Keratinocyte (primary cell): ENCODE data around the gene DIS3.

Experiments used
- EZH2 ChIP-seq: IDR thresholded peaks from one replicate; pipeline ENCODE4 v1.6.1; 2012; ENCODE audit warnings: inconsistent platforms, mild to moderate bottlenecking, low read length, moderate library complexity
- TF ChIP-seq, protein P1 (sequence below), 3 experiments: IDR thresholded peaks in 1 of 3; conservative IDR thresholded peaks in 1 of 3; optimal IDR thresholded peaks in 1 of 3; 2 replicates in 2 of 3; 3 replicates in 1 of 3; pipeline versions ENCODE3 to v1.5.1; 2011; ENCODE audit warnings: low read length in 3 of 3, mild to moderate bottlenecking in 3 of 3, moderate library complexity in 2 of 3, control low read depth in 1 of 3, inconsistent platforms in 1 of 3; ENCODE audit not compliant: insufficient read depth in 2 of 3; ENCODE audit errors: extremely low read depth in 1 of 3

DNA sequence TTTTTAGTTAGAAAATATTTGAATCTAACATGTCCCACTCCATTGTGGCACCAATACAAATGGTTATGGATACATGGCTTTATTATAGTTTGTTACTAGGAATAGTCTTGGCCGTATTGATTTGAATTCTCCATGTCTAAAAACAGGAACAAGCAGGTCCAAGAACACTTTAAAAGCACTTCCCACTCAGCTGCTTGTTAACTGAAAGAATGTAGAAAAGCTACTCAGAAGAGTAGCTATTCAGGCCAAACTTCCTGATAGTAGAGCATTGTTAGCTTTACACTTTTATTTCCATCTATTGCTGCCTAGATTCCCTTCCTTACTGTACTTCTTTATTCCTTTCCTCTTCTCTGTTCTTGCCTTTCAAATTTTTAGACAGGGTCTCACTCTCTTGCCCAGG, 7.1 kb upstream of the DIS3 start:
- TF ChIP-seq, protein P1, sequence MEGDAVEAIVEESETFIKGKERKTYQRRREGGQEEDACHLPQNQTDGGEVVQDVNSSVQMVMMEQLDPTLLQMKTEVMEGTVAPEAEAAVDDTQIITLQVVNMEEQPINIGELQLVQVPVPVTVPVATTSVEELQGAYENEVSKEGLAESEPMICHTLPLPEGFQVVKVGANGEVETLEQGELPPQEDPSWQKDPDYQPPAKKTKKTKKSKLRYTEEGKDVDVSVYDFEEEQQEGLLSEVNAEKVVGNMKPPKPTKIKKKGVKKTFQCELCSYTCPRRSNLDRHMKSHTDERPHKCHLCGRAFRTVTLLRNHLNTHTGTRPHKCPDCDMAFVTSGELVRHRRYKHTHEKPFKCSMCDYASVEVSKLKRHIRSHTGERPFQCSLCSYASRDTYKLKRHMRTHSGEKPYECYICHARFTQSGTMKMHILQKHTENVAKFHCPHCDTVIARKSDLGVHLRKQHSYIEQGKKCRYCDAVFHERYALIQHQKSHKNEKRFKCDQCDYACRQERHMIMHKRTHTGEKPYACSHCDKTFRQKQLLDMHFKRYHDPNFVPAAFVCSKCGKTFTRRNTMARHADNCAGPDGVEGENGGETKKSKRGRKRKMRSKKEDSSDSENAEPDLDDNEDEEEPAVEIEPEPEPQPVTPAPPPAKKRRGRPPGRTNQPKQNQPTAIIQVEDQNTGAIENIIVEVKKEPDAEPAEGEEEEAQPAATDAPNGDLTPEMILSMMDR (optimal IDR thresholded peaks at IDR 0.05 in 1 of 3, IDR thresholded peaks at IDR 0.05 in 1 of 3, conservative IDR thresholded peaks at IDR 0.05 in 1 of 3; ENCODE audit: extremely low read depth in 1 of 3, insufficient read depth in 2 of 3, low read length in 3 of 3), result no peak
- TF ChIP-seq EZH2, result no peak
